WTC11 (cell line): ENCODE measurements around the gene NOG. TPM values are rescaled to one million over a fixed set of nuclear protein-coding genes. Genes with fewer than 3 reads are reported as not detected.

Source experiments
- ATAC-seq: fragments of 200-7000 bp; cut with Tn5 transposase; 2 replicates; pipeline ENCODE4 v1.10.0; 2021; ENCODE audit warnings: mild to moderate bottlenecking, moderate library complexity
- CTCF ChIA-PET: fragments of 300-600 bp; sonication (Branson Sonifier 250); formaldehyde crosslinking; loops from one replicate; lab custom pipeline; 2021; ENCODE audit warnings: antibody characterized with exemption; lab: Charles Lee
- POLR2A ChIA-PET: fragments of 350-600 bp; sonication (Branson Sonifier 250); formaldehyde crosslinking; loops from one replicate; lab custom pipeline; 2021; ENCODE audit warnings: antibody characterized with exemption; lab: Charles Lee
- DNase-seq: peaks from one replicate; pipeline ENCODE4 v3.0.0; 2021; ENCODE audit warnings: low spot score
- H3K27ac Mint-ChIP-seq: 2 replicates; pipeline ENCODE4 v1.8.0; 2021; ENCODE audit warnings: mixed read lengths
- H3K27me3 Mint-ChIP-seq: 2 replicates; pipeline ENCODE4 v1.8.0; 2021; ENCODE audit warnings: low read depth, mild to moderate bottlenecking, moderate library complexity, mixed read lengths
- H3K36me3 Mint-ChIP-seq: 2 replicates; pipeline ENCODE4 v1.8.0; 2021; ENCODE audit warnings: mixed read lengths
- H3K4me1 Mint-ChIP-seq: 2 replicates; pipeline ENCODE4 v1.8.0; 2022; ENCODE audit warnings: mixed read lengths
- H3K4me3 Mint-ChIP-seq: 2 replicates; pipeline ENCODE4 v1.8.0; 2021; ENCODE audit warnings: mild to moderate bottlenecking, moderate library complexity, mixed read lengths
- H3K9me3 Mint-ChIP-seq: 2 replicates; pipeline ENCODE4 v1.8.0; 2021; ENCODE audit warnings: mixed read lengths
- CBFB ChIP-seq: sonication (generic); formaldehyde crosslinking; IDR thresholded peaks from 2 replicates; pipeline ENCODE4 v1.8.1; 2022; ENCODE audit warnings: mild to moderate bottlenecking, low read depth, missing genetic modification reagents
- ELF4 ChIP-seq: sonication (generic); formaldehyde crosslinking; IDR thresholded peaks from 2 replicates; pipeline ENCODE4 v1.8.1; 2022; ENCODE audit warnings: low read depth, mild to moderate bottlenecking, moderate library complexity, missing genetic modification reagents
- ESRRA ChIP-seq: sonication (generic); formaldehyde crosslinking; IDR thresholded peaks from 2 replicates; pipeline ENCODE4 v1.8.1; 2022; ENCODE audit warnings: mild to moderate bottlenecking, missing genetic modification reagents, borderline replicate concordance
- FOXP1 ChIP-seq: sonication (generic); formaldehyde crosslinking; IDR thresholded peaks from 2 replicates; pipeline ENCODE4 v1.8.0; 2022; ENCODE audit warnings: missing genetic modification reagents, mild to moderate bottlenecking, moderate library complexity, borderline replicate concordance
- IRF2 ChIP-seq: sonication (generic); formaldehyde crosslinking; IDR thresholded peaks from 2 replicates; pipeline ENCODE4 v1.8.0; 2022; ENCODE audit warnings: low read depth, missing genetic modification reagents, borderline replicate concordance
- NR2C2 ChIP-seq: sonication (generic); formaldehyde crosslinking; IDR thresholded peaks from 2 replicates; pipeline ENCODE4 v1.8.0; 2022; ENCODE audit warnings: mild to moderate bottlenecking, missing genetic modification reagents
- TP53 ChIP-seq: sonication (generic); formaldehyde crosslinking; IDR thresholded peaks from 2 replicates; pipeline ENCODE4 v1.8.1; 2023; ENCODE audit warnings: mild to moderate bottlenecking, missing genetic modification reagents
- ZNF219 ChIP-seq: sonication (generic); formaldehyde crosslinking; IDR thresholded peaks from 2 replicates; pipeline ENCODE4 v1.8.0; 2023; ENCODE audit warnings: missing genetic modification reagents, mild to moderate bottlenecking, borderline replicate concordance
- ZNF232 ChIP-seq: sonication (generic); formaldehyde crosslinking; IDR thresholded peaks from 2 replicates; pipeline ENCODE4 v1.8.0; 2022; ENCODE audit warnings: mild to moderate bottlenecking, missing genetic modification reagents
- ZNF416 ChIP-seq: fragments of 250-450 bp; sonication (Bioruptor Pico); IDR thresholded peaks from 2 replicates; pipeline ENCODE4 v1.9.0; 2021; ENCODE audit warnings: mild to moderate bottlenecking, inconsistent platforms
- ZNF423 ChIP-seq: fragments of 250-450 bp; sonication (Bioruptor Pico); IDR thresholded peaks from 2 replicates; pipeline ENCODE4 v2.1.2; 2022; ENCODE audit warnings: mild to moderate bottlenecking, moderate library complexity
- total RNA-seq: library from RNA; stranded (reverse); gene quantifications from 3 replicates; pipeline ENCODE4 v1.2.3, GENCODE V29; 2021
- TF ChIP-seq, protein P1 (sequence below): sonication (generic); formaldehyde crosslinking; IDR thresholded peaks from 2 replicates; pipeline ENCODE4 v1.8.0; 2022; ENCODE audit warnings: mild to moderate bottlenecking, missing genetic modification reagents
- TF ChIP-seq, protein P2 (sequence below): sonication (generic); formaldehyde crosslinking; conservative IDR thresholded peaks from 2 replicates; pipeline ENCODE4 v1.8.1; 2022; ENCODE audit warnings: mild to moderate bottlenecking, missing genetic modification reagents
- TF ChIP-seq, protein P3 (sequence below): sonication (generic); formaldehyde crosslinking; IDR thresholded peaks from 2 replicates; pipeline ENCODE4 v1.8.1; 2022; ENCODE audit warnings: mild to moderate bottlenecking, moderate library complexity, missing genetic modification reagents
- TF ChIP-seq, protein P4 (sequence below): sonication (generic); formaldehyde crosslinking; IDR thresholded peaks from 2 replicates; pipeline ENCODE4 v1.8.1; 2023; ENCODE audit warnings: mild to moderate bottlenecking, missing genetic modification reagents, moderate library complexity

Gene NOG
- total RNA-seq, 1 experiment from 2014 or later, result 1.2 TPM

DNA sequence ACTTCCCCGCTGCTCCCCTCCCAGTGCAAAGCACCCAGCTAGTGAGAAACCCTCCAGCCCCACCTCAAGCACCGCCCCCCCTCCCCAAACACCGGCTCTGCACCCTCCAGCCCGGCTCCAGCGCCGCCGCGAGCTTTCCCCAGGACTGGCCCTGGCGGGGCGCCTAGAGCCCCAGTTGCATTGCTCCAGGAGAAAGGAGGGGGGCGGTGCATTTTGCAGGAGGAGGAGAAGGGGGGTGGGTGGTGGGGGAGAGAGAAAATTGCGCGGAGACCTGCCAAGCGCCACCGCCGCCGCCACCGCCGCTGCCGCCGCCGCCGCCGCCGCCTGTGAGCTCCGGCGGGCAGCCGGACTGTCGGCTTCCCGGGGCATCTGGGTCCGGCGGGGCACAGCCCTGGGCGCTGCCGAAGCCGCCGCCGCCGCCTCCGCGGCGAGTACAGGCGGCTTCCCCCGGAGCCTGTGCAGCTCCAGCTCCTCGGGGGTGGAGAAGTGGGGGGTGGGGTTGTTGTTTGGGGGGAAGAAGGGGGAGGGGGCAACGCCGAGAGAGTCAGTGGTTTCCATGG, 333 bp upstream of the NOG start:
- peak; percentile 9 for ATAC-seq
- DNase-seq, result peak; percentile 73
- ChIA-PET POLR2A (interaction anchor here (0.6 to 1.3 kb wide), 6 partner anchors 63 to 123 kb away, joined by 3 to 4 read pairs (median 4); no protein-coding TSS in a partner anchor), CTCF (interaction anchor here (0.5 to 4.5 kb wide), 27 partner anchors 9 to 492 kb away, joined by 3 to 57 read pairs (median 4); partner anchors contain the start of gene AKAP1)
- peak overlapping the region; percentile 73 for H3K4me3 Mint-ChIP-seq
- H3K9me3 Mint-ChIP-seq, result no peaks in the 10 kb centered on the region
- no peaks in the 10 kb centered on the region for H3K36me3 Mint-ChIP-seq
- no peak overlapping the region for H3K27ac Mint-ChIP-seq
- peaks cover 20% of the 10 kb centered on the region for H3K4me1 Mint-ChIP-seq
- peaks cover 64% of the 10 kb centered on the region for H3K27me3 Mint-ChIP-seq
- TF ChIP-seq, protein P1, sequence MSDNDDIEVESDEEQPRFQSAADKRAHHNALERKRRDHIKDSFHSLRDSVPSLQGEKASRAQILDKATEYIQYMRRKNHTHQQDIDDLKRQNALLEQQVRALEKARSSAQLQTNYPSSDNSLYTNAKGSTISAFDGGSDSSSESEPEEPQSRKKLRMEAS (CRISPR knock-in tag), result 0 out of 2 replicates have a peak, but pooled peaks have one; percentile 1
- no peak for TF ChIP-seq ELF4

DNA sequence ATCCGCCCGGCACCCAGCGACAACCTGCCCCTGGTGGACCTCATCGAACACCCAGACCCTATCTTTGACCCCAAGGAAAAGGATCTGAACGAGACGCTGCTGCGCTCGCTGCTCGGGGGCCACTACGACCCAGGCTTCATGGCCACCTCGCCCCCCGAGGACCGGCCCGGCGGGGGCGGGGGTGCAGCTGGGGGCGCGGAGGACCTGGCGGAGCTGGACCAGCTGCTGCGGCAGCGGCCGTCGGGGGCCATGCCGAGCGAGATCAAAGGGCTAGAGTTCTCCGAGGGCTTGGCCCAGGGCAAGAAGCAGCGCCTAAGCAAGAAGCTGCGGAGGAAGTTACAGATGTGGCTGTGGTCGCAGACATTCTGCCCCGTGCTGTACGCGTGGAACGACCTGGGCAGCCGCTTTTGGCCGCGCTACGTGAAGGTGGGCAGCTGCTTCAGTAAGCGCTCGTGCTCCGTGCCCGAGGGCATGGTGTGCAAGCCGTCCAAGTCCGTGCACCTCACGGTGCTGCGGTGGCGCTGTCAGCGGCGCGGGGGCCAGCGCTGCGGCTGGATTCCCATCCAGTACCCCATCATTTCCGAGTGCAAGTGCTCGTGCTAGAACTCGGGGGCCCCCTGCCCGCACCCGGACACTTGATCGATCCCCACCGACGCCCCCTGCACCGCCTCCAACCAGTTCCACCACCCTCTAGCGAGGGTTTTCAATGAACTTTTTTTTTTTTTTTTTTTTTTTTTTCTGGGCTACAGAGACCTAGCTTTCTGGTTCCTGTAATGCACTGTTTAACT, 1.0 kb downstream of the NOG start:
- Mint-ChIP-seq H3K4me1 (peaks cover 30% of the 10 kb centered on the region), H3K4me3 (peak overlapping the region; percentile 58), H3K36me3 (no peaks in the 10 kb centered on the region), H3K9me3 (no peaks in the 10 kb centered on the region)
- DNase-seq (peak; percentile 49), ATAC-seq (peak; percentile 2)
- CTCF ChIA-PET, result interaction anchor here (0.6 to 4.5 kb wide), 7 partner anchors 36 to 400 kb away, joined by 3 to 33 read pairs (median 15); no protein-coding TSS in a partner anchor
- POLR2A ChIA-PET, result interaction anchor here (0.6 kb wide), 1 partner anchor 77 kb away, joined by 7 read pairs; no protein-coding TSS in a partner anchor
- TF ChIP-seq, protein P2, sequence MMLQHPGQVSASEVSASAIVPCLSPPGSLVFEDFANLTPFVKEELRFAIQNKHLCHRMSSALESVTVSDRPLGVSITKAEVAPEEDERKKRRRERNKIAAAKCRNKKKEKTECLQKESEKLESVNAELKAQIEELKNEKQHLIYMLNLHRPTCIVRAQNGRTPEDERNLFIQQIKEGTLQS, result no peak
- TF ChIP-seq, all 79 proteins: peak for 0
- Mint-ChIP-seq H3K27ac (no peak overlapping the region), H3K27me3 (peaks cover 67% of the 10 kb centered on the region)

DNA sequence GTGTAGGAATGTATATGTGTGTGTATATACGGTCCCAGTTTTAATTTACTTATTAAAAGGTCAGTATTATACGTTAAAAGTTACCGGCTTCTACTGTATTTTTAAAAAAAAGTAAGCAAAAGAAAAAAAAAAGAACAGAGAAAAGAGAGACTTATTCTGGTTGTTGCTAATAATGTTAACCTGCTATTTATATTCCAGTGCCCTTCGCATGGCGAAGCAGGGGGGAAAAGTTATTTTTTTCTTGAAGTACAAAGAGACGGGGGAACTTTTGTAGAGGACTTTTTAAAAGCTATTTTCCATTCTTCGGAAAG, 1.6 kb downstream of the NOG start:
- Mint-ChIP-seq H3K36me3 (no peaks in the 10 kb centered on the region), H3K27me3 (peaks cover 67% of the 10 kb centered on the region), H3K4me1 (peaks cover 30% of the 10 kb centered on the region), H3K4me3 (peak overlapping the region; percentile 58), H3K9me3 (no peaks in the 10 kb centered on the region), H3K27ac (no peak overlapping the region)
- ATAC-seq (no peak), DNase-seq (no peak)
- TF ChIP-seq CBFB (CRISPR knock-in tag), result no peak
- no peak for TF ChIP-seq NR2C2
- TF ChIP-seq, protein P3, sequence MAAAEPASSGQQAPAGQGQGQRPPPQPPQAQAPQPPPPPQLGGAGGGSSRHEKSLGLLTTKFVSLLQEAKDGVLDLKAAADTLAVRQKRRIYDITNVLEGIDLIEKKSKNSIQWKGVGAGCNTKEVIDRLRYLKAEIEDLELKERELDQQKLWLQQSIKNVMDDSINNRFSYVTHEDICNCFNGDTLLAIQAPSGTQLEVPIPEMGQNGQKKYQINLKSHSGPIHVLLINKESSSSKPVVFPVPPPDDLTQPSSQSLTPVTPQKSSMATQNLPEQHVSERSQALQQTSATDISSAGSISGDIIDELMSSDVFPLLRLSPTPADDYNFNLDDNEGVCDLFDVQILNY (CRISPR knock-in tag), result no peak
- no peak for TF ChIP-seq ZNF416 (CRISPR knock-in tag)
- no peak for TF ChIP-seq ZNF219 (CRISPR knock-in tag)
- POLR2A ChIA-PET, result interaction anchor here (0.6 kb wide), 1 partner anchor 77 kb away, joined by 7 read pairs; no protein-coding TSS in a partner anchor
- CTCF ChIA-PET, result interaction anchor here (0.6 to 4.5 kb wide), 5 partner anchors 83 to 401 kb away, joined by 3 to 33 read pairs (median 14); no protein-coding TSS in a partner anchor

DNA sequence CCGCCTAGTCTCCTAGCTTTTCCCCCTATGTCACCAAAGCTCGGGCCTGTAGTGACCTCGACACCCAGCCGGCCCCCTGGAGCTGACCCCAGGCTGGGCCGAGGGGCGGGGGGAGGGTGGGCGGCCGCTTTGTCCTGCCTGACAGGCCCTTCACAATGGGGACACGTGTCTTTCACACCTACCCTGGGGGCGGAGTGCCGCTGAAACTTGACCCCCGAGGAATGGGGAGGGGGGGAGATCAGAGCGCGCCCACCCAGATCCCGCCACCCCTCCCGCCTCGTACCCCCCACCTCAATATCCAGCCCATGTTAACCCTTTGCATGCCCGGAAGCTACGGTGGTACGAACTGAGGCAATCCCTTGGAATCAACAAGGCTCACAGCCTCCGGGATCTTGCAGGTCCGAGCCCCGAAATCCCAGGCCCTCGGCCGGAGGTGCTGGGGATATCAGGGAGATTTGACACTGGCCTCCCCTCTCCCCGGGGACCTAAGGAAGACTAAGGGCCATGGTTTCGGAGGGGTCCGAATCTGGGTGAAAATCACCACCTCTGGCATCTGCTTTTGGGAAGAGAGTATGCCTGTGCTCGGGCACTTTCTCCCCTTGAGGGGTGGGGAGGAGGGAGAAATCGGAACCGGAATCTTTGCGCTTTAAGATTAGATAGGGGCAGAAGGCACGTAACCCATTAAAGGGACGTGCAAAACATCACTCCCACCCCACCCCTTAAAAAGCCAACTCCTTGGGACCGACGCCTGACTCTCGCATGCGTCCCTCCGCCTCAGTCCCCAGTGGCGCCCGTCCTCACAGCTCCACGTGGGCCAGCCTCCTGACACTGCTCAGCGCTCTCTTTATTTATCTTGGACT, 2.6 kb downstream of the NOG start:
- ATAC-seq, result peak; percentile 1; the same call in 1 of the 2 replicates
- TF ChIP-seq, protein P4, sequence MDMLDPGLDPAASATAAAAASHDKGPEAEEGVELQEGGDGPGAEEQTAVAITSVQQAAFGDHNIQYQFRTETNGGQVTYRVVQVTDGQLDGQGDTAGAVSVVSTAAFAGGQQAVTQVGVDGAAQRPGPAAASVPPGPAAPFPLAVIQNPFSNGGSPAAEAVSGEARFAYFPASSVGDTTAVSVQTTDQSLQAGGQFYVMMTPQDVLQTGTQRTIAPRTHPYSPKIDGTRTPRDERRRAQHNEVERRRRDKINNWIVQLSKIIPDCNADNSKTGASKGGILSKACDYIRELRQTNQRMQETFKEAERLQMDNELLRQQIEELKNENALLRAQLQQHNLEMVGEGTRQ, result peak; percentile 68
- TF ChIP-seq ESRRA (CRISPR knock-in tag) (no peak), ZNF232 (0 out of 2 replicates have a peak, but pooled peaks have one; percentile 35), TP53 (CRISPR knock-in tag) (no peak), ZNF423 (0 out of 2 replicates have a peak, but pooled peaks have one; percentile 14), IRF2 (CRISPR knock-in tag) (no peak), FOXP1 (no peak)
- TF ChIP-seq, protein P1 (CRISPR knock-in tag), result peak; percentile 42
- TF ChIP-seq, protein P3 (CRISPR knock-in tag), result 0 out of 2 replicates have a peak, but pooled peaks have one; percentile 25
- TF ChIP-seq, all 79 proteins: peak for 5
- peak; percentile 68 for DNase-seq
- peak overlapping the region; percentile 88 for H3K4me3 Mint-ChIP-seq
- H3K36me3 Mint-ChIP-seq, result no peaks in the 10 kb centered on the region
- peaks cover 58% of the 10 kb centered on the region for H3K27me3 Mint-ChIP-seq
- CTCF ChIA-PET, result interaction anchor here (0.6 to 4.4 kb wide), 7 partner anchors 13 to 184 kb away, joined by 3 to 15 read pairs (median 6); no protein-coding TSS in a partner anchor
- peak overlapping the region; percentile 72; the same call in 1 of the 2 replicates for H3K27ac Mint-ChIP-seq
- POLR2A ChIA-PET, result no interaction called here
- no peaks in the 10 kb centered on the region for H3K9me3 Mint-ChIP-seq
- H3K4me1 Mint-ChIP-seq, result peaks cover 30% of the 10 kb centered on the region
